Sciatic nerve (tissue), 2 donors: ENCODE results near the gene AMBP. TPM values are rescaled to one million over a fixed set of nuclear protein-coding genes. Genes with fewer than 3 reads are reported as not detected.
A peak's percentile ranks its signal among the peaks of the same experiment; 100 is the strongest.
"Not testable (repeated sequence)": the region's sequence is repeated elsewhere in the genome, so short reads cannot be mapped to it uniquely, and the experiment has no call there.

Experiments used
- ATAC-seq: fragments of 200-7000 bp; cut with Tn5 transposase; one replicate; pipeline ENCODE4 v1.9.1; 2020; ENCODE audit warnings: mild to moderate bottlenecking, moderate library complexity
- DNase-seq: peaks from one replicate; pipeline ENCODE4 v3.0.0-alpha.2; 2020; ENCODE audit warnings: low spot score
- intact Hi-C: fragments of 100-400 bp; cut with DNase I; formaldehyde crosslinking; loops from one replicate; pipeline ENCODE4 v1.14.2; 2022
- total RNA-seq: library from RNA; stranded (reverse); fragmentation: NEBNext Ultra II Directional; extraction: Animal tissue kit (Norgen Biotek cat#: 25700); gene quantifications from one replicate; pipeline ENCODE4 v1.2.1, GENCODE V29; 2021
- donor health status: DM: no; HTN: no; CAD: no.
- donor health status: DM: no; HTN: no; CAD: no.

The AMBP gene
- total RNA-seq, 1 donor from 2014 or later = not detected

- intact Hi-C loops = no loop called here
- no peak for ATAC-seq
- DNase-seq = no peak
Measured at GRCh38 chr9:114096041-114096511, 18.0 kb upstream of the AMBP start.

GRCh38 chr9:114094971-114095370 lies 16.9 kb upstream of the AMBP start:
- ATAC-seq (no peak), DNase-seq (no peak)
- intact Hi-C loops = loop anchor here (5.0 kb wide), 1 partner anchor 202 kb away; no protein-coding TSS in a partner anchor

DNA sequence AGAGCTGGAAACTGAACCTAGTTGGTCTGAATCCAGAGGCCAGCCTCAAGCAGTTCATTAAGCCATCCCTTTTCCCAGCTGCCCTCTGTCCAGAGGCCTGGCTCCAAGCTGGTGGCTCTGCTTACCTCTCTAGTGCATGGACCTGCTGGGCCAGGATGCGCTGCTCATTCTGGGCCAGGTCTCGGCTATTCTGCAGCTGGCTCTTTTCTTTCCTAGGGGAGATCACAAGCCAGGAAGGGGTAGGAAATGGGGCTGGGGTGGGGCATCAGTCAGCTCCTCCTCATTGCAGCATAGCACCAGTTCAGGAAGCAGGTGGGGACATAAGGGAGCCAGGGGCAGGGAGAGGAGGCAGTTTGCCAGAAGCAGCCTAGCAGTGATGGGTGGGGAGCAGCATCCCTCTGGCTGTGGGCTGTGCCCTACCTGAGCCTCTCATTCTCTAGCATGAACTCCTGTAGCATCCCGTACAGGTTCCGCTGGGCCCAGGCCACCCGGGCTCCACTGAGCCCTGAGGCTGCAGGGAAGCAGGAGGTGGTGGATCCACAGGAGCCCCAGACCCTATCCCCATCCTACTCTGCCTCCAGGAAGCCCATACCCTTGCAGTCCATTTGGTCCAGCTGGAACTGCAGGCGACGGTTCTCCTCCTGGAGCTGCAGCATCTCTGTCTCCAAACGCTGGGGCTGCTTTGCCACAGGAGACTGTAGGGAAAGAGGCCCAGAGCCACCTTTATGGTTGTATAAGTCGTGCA lies 15.8 kb upstream of the AMBP start:
- DNase-seq (no peak), ATAC-seq (no peak)
- intact Hi-C loops = loop anchor here (2.0 to 5.0 kb wide), 2 partner anchors 43 to 203 kb away; no protein-coding TSS in a partner anchor

GRCh38 chr9:114093031-114093471 lies 15.0 kb upstream of the AMBP start:
- intact Hi-C loops = loop anchor here (2.0 to 5.0 kb wide), 2 partner anchors 44 to 204 kb away; no protein-coding TSS in a partner anchor
- DNase-seq = no peak
- no peak for ATAC-seq

- DNase-seq = no peak
- intact Hi-C loops = loop anchor here (2.0 to 5.0 kb wide), 2 partner anchors 44 to 205 kb away; no protein-coding TSS in a partner anchor
- ATAC-seq = no peak
Measured at GRCh38 chr9:114092336-114092735, 14.2 kb upstream of the AMBP start.

DNA sequence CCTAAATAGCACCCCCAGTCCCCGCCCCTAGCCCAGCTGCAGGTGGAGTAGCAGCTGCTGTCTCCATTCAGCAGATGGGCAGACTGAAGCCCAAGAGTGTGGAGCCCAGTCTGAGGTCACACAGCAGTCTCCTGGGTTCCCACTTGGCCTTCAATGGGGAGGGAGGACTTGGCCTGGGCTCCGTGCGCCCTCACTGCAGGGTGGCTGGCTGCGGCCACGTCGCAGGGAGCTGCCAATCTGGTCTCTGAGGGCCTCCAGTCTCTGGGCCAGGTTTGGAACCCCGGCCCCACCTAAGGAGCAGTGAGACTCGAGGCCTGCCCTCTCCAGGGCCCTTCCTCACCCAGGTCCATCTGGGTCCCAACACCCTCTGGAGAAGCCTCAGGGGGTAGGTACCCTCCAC lies 13.6 kb upstream of the AMBP start:
- ATAC-seq (no peak), DNase-seq (no peak)
- intact Hi-C loops = loop anchor here (2.0 to 5.0 kb wide), 2 partner anchors 45 to 206 kb away; no protein-coding TSS in a partner anchor

DNA sequence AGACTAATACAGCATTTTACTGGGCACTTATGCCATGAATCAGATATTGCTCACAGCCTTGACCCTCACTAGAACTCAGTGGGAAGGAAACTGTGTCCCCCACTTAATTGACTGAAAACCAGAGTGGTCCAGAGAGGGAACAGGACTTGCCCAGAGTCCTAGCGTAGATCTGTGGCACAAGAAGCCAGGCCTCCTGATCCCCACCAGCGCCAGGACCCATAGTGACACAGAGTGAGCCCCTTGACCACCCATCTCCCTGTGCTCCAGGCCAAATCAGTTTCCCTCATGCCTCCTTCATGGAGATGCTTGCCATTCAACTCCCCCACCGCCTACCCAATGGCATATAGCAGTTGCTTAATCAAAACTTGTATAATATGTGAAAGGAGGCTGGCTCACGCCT lies 12.7 kb upstream of the AMBP start:
- intact Hi-C loops = loop anchor here (5.0 kb wide), 1 partner anchor 207 kb away; no protein-coding TSS in a partner anchor
- no peak for DNase-seq
- no peak for ATAC-seq

DNA sequence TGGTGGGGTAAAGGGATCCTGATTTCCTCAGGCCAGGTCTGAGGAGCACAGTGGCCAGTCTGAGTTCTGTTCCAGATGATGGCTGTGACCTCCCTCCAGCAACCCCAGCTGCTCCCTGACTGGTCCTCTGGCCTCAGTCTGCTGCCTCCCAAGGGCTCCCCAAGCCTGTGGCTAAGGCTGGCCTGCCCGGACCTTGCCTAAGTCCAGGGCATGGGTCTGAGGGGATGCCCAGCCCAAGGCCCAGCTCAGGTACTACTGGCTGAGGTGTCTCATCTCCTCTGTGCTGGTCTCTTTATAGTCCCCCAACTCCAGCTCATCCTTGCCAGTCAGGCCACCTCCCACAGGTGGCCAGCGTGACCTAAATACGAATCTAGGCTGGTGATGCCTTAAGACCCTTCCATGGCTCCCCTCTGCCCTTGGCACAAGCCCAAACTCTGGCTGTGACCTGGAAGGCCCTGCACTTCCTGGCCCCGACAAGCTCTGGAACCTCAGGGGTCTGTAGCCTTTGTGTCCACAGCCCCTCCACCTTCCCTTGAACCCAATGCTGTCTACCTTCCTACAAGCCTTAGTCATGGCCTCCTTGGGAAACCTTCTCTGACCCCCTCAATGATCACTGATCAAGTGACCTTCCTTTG lies 11.2 kb upstream of the AMBP start:
- no peak for DNase-seq
- intact Hi-C loops = no loop called here
- ATAC-seq = no peak

GRCh38 chr9:114088571-114089170 lies 10.6 kb upstream of the AMBP start:
- no peak for ATAC-seq
- DNase-seq = no peak
- intact Hi-C loops = no loop called here

DNA sequence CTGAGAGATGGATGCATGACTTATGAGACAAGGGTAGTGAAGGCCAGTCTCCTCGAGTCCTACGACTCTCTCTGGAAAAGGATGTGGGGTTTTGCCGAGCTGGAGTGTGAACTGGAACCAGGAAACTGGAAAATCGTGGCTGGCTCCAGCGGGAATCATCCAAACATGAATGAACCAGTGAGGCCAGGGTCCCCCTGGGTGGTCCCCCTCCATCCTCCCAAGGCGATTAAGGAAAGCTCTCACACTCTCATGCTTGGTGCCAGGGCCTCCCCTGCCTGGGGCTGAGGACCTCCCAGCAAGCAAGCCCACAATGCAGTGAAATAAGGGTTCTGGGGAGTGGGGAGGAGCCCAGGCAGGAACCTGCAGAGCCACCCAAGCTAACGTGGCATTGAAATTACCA lies 9.6 kb upstream of the AMBP start:
- ATAC-seq (no peak), DNase-seq (no peak)
- intact Hi-C loops = no loop called here

DNA sequence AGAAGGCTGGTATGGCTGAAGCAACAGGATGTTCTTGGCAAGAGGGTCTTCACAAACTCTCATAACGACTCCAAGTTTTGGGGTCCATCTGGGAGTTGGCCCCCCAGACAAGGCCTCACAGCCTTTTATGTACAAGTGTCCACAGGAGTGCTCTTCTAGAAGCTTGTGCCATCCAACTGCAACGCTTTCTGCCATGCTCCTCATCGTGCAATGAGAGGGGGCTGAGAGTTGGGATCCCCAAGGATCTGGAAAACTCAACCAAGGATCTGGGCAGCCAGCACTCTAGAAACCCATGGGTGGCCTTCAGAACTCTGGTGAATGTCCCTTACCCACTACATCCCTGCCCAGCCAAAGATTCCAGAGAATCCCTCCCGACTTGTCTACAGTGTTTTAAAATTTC lies 8.5 kb upstream of the AMBP start:
- DNase-seq (no peak), ATAC-seq (no peak)
- intact Hi-C loops = no loop called here

DNA sequence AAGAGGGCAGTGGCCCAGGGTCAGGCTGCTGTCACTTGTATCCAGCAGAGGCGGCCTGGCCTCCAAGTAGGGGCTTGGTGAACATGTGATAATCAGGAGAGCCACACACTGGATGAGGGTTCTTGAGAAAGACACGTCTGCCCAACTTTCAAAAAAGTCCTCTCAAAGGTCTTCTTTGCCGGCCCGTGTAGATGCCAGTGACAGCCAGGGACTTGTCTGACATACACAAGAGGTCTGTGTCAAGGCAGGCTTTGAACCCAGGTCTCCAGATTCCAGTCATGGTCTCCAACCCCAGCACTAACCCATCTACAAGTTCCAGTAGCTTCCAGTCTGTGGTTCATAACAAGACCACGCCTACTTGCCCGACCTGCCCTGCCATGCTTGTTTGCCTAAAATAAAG lies 7.9 kb upstream of the AMBP start:
- ATAC-seq (no peak), DNase-seq (no peak)
- intact Hi-C loops = no loop called here

- ATAC-seq (no peak), DNase-seq (no peak)
- intact Hi-C loops = no loop called here
Measured at GRCh38 chr9:114085387-114085789, 7.3 kb upstream of the AMBP start.

DNA sequence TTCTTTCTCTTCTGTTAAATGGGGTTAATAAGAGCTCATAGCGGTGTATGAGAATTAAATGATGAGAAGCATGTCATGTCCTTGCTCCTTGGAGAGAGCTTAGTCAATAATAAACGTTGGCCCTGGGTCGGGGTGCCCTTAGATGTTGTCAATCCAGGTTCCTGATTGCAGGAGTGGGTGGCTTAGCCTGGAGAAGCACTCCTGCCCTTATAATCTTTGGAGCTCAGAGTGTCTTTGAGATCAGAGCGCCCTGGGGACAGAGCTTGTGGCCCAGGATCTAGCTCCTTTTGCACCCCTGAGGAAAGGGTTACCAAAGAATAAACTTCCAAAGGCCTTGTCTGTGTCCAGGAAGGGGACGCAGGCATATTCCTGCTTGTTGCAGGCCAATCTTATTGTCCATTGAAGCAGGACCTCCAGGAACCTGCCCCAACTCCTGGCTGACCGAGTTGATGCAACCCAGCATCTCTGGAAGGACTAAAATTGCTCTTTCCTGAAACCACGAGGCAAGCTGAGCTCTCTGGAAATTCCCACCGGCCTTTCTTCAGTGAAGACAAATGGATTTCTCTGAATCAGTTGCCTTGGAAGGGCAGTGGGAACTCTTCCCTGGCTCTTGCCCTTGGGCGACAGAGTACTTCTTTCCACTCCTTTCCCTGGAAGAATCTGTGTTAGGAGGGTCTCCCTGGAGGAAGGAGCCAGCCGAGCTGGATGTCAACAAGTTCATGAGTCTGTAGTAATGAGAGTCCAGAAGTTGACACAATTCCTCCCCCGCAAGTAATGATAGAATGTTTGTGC lies 6.4 kb upstream of the AMBP start:
- peak; percentile 69 for ATAC-seq
- DNase-seq = no peak
- intact Hi-C loops = no loop called here

DNA sequence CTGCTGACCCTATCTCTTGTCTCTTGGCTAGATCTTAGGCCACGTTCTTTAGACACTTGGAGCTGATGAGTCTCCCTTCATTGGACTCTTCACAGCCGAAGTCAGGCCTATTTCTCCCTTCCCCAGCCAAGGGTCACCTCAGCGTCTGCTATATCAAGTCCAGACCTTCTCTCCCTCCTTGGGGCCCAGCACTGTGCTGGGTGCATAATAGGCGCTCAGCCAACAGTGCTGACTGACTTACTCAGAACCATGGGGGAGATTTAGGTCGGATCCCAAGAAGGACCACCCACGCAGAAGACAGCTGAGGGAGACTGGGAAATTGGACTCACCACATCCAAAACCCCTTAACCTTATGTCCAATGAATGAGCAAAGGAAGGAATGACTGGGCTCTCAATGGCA lies 5.6 kb upstream of the AMBP start:
- intact Hi-C loops = no loop called here

DNA sequence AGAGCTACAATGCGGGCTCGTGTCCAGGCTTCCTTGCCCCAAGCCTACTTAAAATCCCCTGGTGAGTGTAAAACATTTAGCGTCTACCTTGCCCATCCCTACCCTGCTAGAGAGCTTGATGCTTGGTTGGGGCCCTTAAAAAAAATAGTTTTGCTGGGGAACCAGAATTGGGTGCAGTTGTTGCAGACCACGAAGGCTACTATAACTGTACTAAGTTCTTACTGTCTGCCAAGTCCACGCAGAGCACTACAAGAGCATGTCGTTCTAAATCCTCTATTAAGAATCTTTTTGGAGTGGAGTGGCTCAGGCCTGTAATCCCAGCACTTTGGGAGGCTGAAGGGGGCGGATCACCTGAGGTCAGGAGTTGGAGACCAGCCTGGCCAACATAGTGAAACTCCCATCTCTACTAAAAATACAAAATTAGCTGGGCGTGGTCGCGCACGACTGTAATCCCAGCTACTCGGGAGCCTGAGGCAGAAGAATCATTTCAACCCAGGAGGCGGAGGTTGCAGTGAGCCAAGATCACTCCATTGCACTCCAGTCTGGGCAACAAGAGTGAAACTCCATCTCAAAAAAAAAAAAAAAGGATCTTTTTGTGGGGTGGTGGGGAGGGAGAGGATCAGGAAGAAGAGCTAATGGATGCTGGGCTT lies 4.8 kb upstream of the AMBP start:
- DNase-seq, intact Hi-C loops: not testable (repeated sequence)
- ATAC-seq = peak; percentile 48

More for the DNA sequence above, 5.6 kb upstream of the AMBP start:
- ATAC-seq = no peak
- DNase-seq = no peak

DNA sequence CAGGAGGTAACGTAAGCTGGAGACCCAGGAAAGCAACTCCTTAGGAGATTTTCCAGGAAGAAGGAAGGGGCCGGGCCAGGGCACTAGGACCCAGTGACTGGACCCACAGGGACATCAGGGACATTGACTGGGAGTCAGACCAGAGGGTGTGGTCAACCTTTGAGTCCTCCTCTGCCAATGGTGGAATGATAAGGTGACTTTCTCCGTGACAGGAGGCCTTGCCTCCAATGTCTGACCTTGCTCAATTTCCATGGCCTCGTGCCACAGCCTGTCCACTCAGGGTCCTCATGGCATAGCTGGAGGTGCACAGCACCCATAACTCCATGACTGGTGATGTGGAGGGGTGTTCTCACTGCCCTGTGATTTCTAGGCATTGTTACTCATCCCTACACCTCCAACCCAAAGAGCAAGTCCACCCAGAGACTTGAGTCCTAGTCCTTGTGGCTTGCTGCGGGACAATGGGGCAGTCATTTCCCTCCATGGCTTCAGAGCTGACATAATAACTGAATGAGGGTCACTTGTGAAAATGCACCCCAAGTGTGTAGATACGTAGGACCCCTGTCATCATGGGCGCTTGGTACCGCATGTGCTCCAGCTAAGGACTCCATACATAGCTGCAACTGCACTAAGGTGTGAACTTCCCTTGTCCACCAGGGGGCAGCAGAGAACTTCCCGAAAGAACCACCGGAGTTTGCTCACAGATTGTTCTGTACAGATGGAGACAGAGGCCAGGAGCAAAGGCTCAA lies 4.1 kb upstream of the AMBP start:
- peak; percentile 88 for ATAC-seq
- intact Hi-C loops = no loop called here

More for the DNA sequence above, 4.1 kb upstream of the AMBP start:
- DNase-seq = peak; percentile 94
